Activated T-helper 1 cell treated with anti-CD3 and anti-CD28 coated beads, Interleukin-12 subunit alpha, Interleukin-12 subunit beta, Interleukin-2, Interleukin-4 antibody, amounts not matched to agents 30 ng/mL and 10 ng/mL and 1 ng/mL, durations not matched to agents 14 hours and 24 hours and 36 hours (primary cell): ENCODE results near the gene C6orf89. TPM values are rescaled to one million over a fixed set of nuclear protein-coding genes. Genes with fewer than 3 reads are reported as not detected.

Experiments
- DNase-seq: peaks from one replicate; pipeline ENCODE4 v3.0.0; 2021; ENCODE audit warnings: low spot score
- H3K27ac Mint-ChIP-seq: one replicate; pipeline ENCODE4 v1.8.0; 2021; ENCODE audit warnings: mild to moderate bottlenecking, mixed read lengths
- H3K27me3 Mint-ChIP-seq: one replicate; pipeline ENCODE4 v1.8.0; 2022; ENCODE audit warnings: mild to moderate bottlenecking, moderate library complexity, mixed read lengths; ENCODE audit not compliant: insufficient read depth
- H3K36me3 Mint-ChIP-seq: one replicate; pipeline ENCODE4 v1.8.0; 2021; ENCODE audit warnings: low read depth, mixed read lengths
- H3K4me1 Mint-ChIP-seq: one replicate; pipeline ENCODE4 v1.8.0; 2021; ENCODE audit warnings: low read depth, mixed read lengths
- H3K4me3 Mint-ChIP-seq: one replicate; pipeline ENCODE4 v1.8.0; 2021; ENCODE audit warnings: mild to moderate bottlenecking, moderate library complexity, mixed read lengths
- H3K9me3 Mint-ChIP-seq: one replicate; pipeline ENCODE4 v1.8.0; 2021; ENCODE audit warnings: mixed read lengths
- intact Hi-C: fragments of 100-400 bp; cut with micrococcal nuclease; formaldehyde crosslinking; loops from one replicate; pipeline ENCODE4 v1.15.1; 2024
- total RNA-seq: library from RNA; stranded (reverse); gene quantifications from 2 replicates; pipeline ENCODE4 v1.2.3, GENCODE V29; 2022

C6orf89 gene
- total RNA-seq, 1 donor from 2014 or later: 31.5 TPM

DNA sequence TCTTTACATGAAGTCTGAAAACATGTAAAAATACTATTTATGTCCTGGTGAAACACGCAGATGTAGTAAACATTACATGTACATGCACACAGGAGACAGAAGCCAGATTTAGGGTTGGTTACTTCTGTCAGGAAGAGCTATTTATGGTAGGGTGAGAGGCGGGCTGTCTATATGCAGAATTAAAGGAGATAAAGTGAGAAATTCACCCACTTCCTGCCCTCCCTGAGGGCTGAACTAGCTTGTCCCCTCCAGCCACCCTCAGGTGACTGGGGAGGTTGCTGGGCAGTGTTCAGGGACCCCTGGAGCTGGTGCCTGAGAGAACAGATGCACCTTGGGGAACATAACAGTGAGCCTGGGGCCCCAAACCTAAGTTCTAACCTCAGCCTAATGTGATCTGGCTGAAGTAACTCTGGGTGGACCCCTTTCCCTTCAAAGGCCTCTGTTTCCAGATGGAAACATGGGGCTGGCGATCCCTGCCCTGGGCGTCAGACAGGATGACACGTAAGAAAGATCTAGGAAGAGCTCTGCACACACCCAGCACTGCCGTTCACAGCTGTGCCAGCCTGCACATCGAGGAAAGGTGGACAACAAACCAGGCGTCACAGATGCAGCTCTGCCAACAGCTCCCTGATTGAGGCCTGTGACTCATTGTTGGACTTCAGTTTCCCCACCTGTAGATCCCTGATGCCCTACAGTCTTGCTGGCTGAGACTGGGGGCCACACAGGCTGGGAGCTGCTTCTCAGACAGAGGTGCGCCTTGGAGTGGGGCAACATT, 70.1 kb downstream of the C6orf89 start:
- peaks cover 2% of the 10 kb centered on the region for H3K27me3 Mint-ChIP-seq
- peaks cover 51% of the 10 kb centered on the region for H3K4me1 Mint-ChIP-seq
- no peak overlapping the region for H3K27ac Mint-ChIP-seq
- H3K9me3 Mint-ChIP-seq: no peaks in the 10 kb centered on the region
- H3K36me3 Mint-ChIP-seq: no peaks in the 10 kb centered on the region
- intact Hi-C loops: loop anchor here (2.0 kb wide), 1 partner anchor 23 kb away; no protein-coding TSS in a partner anchor
- no peak overlapping the region for H3K4me3 Mint-ChIP-seq
- DNase-seq: no peak

DNA sequence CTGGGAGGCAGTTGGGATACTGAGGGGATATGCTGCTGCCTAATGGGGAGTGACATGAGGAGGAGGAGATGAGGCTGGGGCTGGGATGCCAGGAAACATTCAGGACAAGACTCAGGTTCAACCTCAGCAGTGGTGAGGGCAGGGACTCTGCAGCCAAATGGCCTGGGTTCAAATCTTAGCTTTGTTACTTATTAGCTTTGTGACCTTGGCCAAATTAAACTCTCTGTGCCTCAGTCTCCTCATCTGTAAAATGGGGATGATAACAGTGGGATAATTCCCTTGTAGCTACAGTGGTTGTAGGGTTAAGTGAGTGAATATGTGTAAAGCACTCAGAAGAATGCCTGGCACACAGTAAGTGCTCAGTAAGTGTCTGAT, 70.7 kb downstream of the C6orf89 start:
- Mint-ChIP-seq H3K27ac (no peak overlapping the region), H3K4me1 (peaks cover 56% of the 10 kb centered on the region), H3K9me3 (no peaks in the 10 kb centered on the region), H3K27me3 (peaks cover 2% of the 10 kb centered on the region), H3K4me3 (no peak overlapping the region), H3K36me3 (no peaks in the 10 kb centered on the region)
- intact Hi-C loops: no loop called here
- DNase-seq: no peak

- Mint-ChIP-seq H3K4me1 (peaks cover 60% of the 10 kb centered on the region), H3K4me3 (no peak overlapping the region), H3K9me3 (no peaks in the 10 kb centered on the region), H3K27me3 (peaks cover 2% of the 10 kb centered on the region), H3K27ac (no peak overlapping the region), H3K36me3 (no peaks in the 10 kb centered on the region)
- intact Hi-C loops: no loop called here
- DNase-seq: no peak
Observed at GRCh38 chr6:36957773-36958271, 72.1 kb downstream of the C6orf89 start.

GRCh38 chr6:36958775-36959554, 73.2 kb downstream of the C6orf89 start:
- H3K4me3 Mint-ChIP-seq: no peak overlapping the region
- H3K36me3 Mint-ChIP-seq: no peaks in the 10 kb centered on the region
- peaks cover 2% of the 10 kb centered on the region for H3K27me3 Mint-ChIP-seq
- intact Hi-C loops: no loop called here
- H3K27ac Mint-ChIP-seq: no peak overlapping the region
- H3K9me3 Mint-ChIP-seq: no peaks in the 10 kb centered on the region
- H3K4me1 Mint-ChIP-seq: peaks cover 65% of the 10 kb centered on the region
- no peak for DNase-seq

DNA sequence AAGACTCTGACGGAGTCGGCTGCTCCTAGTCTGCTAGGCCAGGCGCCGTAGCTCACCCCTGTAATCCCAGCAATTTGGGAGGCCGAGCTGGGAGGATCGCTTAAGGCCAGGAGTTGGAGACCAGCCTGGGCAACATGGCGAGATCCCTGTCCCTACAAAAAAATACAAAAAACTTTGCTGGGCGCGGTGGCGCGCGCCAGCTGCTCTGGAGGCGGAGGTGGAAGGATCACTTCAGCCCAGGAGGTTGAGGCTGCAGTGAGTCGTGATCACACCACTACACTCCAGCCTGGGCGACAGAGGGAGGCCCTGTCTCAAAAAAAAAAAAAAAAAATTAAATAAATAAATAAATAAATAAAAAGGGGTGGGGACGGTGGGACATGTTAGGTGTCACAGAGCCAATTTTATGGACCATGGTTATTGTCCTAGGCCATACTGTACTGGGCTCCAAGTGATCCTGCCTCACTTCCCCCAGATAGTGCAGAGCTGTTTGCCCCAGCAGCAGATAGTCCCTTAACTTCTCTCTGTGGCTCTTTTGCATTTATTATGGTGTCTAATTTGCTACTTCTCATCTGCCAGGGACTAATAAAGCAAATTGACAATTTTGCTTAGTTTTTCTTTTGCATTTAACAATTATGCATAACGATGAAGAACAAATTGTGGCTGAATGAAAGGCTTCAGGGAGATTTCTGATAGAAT, 74.0 kb downstream of the C6orf89 start:
- DNase-seq: no peak
- no peaks in the 10 kb centered on the region for H3K9me3 Mint-ChIP-seq
- no peak overlapping the region for H3K27ac Mint-ChIP-seq
- H3K4me1 Mint-ChIP-seq: peaks cover 60% of the 10 kb centered on the region
- intact Hi-C loops: no loop called here
- no peak overlapping the region for H3K4me3 Mint-ChIP-seq
- peaks cover 2% of the 10 kb centered on the region for H3K27me3 Mint-ChIP-seq
- no peaks in the 10 kb centered on the region for H3K36me3 Mint-ChIP-seq

DNA sequence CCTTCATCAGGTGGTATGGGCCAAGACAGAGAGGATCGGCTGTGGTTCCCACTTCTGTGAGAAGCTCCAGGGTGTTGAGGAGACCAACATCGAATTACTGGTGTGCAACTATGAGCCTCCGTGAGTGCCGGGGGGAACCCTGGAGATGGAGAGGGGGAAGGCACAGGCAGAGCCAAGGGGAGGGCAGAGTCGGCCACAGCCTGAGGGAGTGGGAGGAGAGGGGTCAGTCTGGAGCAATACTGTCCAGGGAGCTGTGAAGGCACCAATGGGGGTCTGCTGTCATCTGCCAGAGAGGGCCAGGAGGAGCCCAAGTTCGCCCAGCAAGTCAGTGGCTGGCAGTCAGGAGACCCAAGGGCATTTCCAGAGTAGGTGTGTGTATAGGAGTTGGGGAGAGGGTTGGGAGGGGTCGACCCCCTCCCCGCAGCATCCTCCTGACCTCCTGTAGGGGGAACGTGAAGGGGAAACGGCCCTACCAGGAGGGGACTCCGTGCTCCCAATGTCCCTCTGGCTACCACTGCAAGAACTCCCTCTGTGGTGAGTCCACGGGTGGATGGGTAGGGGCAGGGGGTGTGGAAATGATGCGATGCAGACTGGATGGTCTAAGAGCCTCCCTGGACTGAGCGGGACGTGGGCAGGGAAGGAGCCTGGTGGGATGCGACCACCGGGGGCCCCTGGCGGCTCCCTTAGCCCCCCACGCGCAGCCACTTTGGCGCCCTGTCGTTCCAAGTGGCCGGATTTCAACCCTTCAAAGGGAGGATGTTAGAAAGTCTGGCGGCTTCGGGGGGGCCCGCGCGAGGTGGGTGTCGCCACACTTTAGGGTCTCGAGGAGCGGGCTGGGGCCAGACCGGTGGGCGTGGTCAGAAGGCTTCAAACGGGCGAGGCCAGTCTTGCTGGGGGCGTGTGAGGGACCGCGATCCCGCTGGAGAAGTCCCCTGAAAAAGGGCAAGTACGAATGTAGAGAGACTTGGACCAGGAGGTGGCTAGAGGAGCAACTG, 76.0 kb downstream of the C6orf89 start:
- H3K27me3 Mint-ChIP-seq: peaks cover under 1% of the 10 kb centered on the region
- DNase-seq: no peak
- peaks cover 45% of the 10 kb centered on the region for H3K4me1 Mint-ChIP-seq
- peaks cover 8% of the 10 kb centered on the region for H3K36me3 Mint-ChIP-seq
- no peak overlapping the region for H3K27ac Mint-ChIP-seq
- no peaks in the 10 kb centered on the region for H3K9me3 Mint-ChIP-seq
- intact Hi-C loops: no loop called here
- H3K4me3 Mint-ChIP-seq: no peak overlapping the region

DNA sequence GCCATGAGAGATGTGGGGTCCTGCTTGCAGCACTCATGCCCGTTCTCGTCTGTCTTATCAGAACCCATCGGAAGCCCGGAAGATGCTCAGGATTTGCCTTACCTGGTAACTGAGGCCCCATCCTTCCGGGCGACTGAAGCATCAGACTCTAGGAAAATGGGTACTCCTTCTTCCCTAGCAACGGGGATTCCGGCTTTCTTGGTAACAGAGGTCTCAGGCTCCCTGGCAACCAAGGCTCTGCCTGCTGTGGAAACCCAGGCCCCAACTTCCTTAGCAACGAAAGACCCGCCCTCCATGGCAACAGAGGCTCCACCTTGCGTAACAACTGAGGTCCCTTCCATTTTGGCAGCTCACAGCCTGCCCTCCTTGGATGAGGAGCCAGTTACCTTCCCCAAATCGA, 77.1 kb downstream of the C6orf89 start:
- peak overlapping the region; percentile 38 for H3K4me3 Mint-ChIP-seq
- H3K27me3 Mint-ChIP-seq: no peaks in the 10 kb centered on the region
- peaks cover 11% of the 10 kb centered on the region for H3K36me3 Mint-ChIP-seq
- DNase-seq: peak; percentile 83
- peaks cover 38% of the 10 kb centered on the region for H3K4me1 Mint-ChIP-seq
- intact Hi-C loops: loop anchor here (1.0 kb wide), 2 partner anchors 23 to 51 kb away; partner anchors contain the start of gene MTCH1
- no peaks in the 10 kb centered on the region for H3K9me3 Mint-ChIP-seq
- H3K27ac Mint-ChIP-seq: peak overlapping the region; percentile 86

- H3K4me3 Mint-ChIP-seq: no peak overlapping the region
- peak overlapping the region; percentile 86 for H3K27ac Mint-ChIP-seq
- no peaks in the 10 kb centered on the region for H3K27me3 Mint-ChIP-seq
- no peak for DNase-seq
- H3K4me1 Mint-ChIP-seq: peaks cover 38% of the 10 kb centered on the region
- no peaks in the 10 kb centered on the region for H3K9me3 Mint-ChIP-seq
- intact Hi-C loops: loop anchor here (1.0 kb wide), 2 partner anchors 23 to 51 kb away; partner anchors contain the start of gene MTCH1
- peaks cover 18% of the 10 kb centered on the region for H3K36me3 Mint-ChIP-seq
Observed at GRCh38 chr6:36963451-36964290, 77.9 kb downstream of the C6orf89 start.

DNA sequence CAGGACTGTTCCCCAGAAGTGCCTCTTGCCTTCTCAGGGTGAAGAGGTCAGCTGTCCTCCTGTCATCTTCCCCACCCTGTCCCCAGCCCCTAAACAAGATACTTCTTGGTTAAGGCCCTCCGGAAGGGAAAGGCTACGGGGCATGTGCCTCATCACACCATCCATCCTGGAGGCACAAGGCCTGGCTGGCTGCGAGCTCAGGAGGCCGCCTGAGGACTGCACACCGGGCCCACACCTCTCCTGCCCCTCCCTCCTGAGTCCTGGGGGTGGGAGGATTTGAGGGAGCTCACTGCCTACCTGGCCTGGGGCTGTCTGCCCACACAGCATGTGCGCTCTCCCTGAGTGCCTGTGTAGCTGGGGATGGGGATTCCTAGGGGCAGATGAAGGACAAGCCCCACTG, 78.6 kb downstream of the C6orf89 start:
- Mint-ChIP-seq H3K9me3 (no peaks in the 10 kb centered on the region), H3K27me3 (no peaks in the 10 kb centered on the region), H3K4me3 (no peak overlapping the region), H3K36me3 (peaks cover 20% of the 10 kb centered on the region), H3K4me1 (peaks cover 38% of the 10 kb centered on the region), H3K27ac (no peak overlapping the region)
- intact Hi-C loops: no loop called here
- DNase-seq: no peak

DNA sequence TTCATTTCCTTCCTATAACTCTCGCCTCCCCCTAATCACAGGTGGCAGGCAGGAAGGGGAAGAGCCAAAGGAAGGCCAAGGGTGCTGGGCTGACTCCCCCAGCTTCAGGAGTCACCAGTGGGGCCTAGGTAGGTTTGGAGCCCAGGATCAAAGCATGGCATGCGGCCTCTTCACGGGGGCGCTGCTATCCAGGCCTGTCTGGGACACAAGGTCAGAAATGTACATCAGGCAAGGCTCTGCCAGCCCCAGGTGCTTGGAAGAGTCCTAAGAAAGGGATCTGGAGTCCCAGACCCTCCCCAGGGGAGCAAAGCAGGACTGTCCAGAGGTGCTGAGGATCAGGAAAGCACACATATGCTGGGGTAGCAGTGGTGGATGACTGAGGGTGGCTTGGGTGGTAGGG, 79.2 kb downstream of the C6orf89 start:
- intact Hi-C loops: no loop called here
- Mint-ChIP-seq H3K27me3 (no peaks in the 10 kb centered on the region), H3K36me3 (peaks cover 25% of the 10 kb centered on the region), H3K4me1 (peaks cover 37% of the 10 kb centered on the region), H3K27ac (no peak overlapping the region), H3K9me3 (no peaks in the 10 kb centered on the region), H3K4me3 (no peak overlapping the region)
- no peak for DNase-seq

DNA sequence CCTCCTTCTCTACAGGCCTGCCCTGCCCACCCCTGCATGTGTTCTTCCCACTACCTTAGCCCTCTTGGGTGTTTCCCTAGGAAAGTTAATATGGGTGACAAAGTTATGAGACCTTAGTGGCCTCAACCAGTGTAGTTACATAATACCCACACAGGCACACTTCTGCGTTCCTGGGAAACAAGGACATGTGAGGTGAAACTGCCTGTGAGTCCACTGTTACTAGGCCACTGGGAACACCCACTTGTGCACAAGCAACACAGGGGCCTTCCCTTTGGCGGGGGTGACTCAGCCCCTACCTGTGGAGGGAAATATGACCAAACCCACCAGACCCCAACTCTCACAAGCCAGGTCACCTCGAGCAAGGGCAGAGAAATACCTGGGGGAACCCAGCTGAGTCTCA, 81.5 kb downstream of the C6orf89 start:
- no peak overlapping the region for H3K4me3 Mint-ChIP-seq
- DNase-seq: no peak
- peaks cover 22% of the 10 kb centered on the region for H3K4me1 Mint-ChIP-seq
- no peaks in the 10 kb centered on the region for H3K9me3 Mint-ChIP-seq
- H3K27me3 Mint-ChIP-seq: no peaks in the 10 kb centered on the region
- intact Hi-C loops: no loop called here
- H3K27ac Mint-ChIP-seq: no peak overlapping the region
- peaks cover 35% of the 10 kb centered on the region for H3K36me3 Mint-ChIP-seq
